ENCODE measurements around the gene ABLIM2.
"Not testable (repeated sequence)": the region's sequence is repeated elsewhere in the genome, so short reads cannot be mapped to it uniquely, and the experiment has no call there.

Gene ABLIM2

GRCh38 chr4:7959078-7959477 is 199.5 kb downstream of the ABLIM2 start:
- DNase-seq (ENCODE audit: low spot score): no peak

- no peak for DNase-seq (ENCODE audit: low spot score)
Observed at GRCh38 chr4:7956934-7957656, 201.5 kb downstream of the ABLIM2 start.

GRCh38 chr4:7956270-7956808 is 202.3 kb downstream of the ABLIM2 start:
- no peak for DNase-seq (ENCODE audit: low spot score)

- DNase-seq (ENCODE audit: low spot score): no peak
Observed at GRCh38 chr4:7955393-7955792, 203.2 kb downstream of the ABLIM2 start.

- DNase-seq (ENCODE audit: low spot score): no peak
Observed at GRCh38 chr4:7952615-7953014, 206.0 kb downstream of the ABLIM2 start.

GRCh38 chr4:7950301-7951092 is 208.1 kb downstream of the ABLIM2 start:
- no peak for DNase-seq (ENCODE audit: low spot score)

- no peak for DNase-seq (ENCODE audit: low spot score)
Observed at GRCh38 chr4:7949759-7950158, 208.9 kb downstream of the ABLIM2 start.

GRCh38 chr4:7947927-7948326 is 210.7 kb downstream of the ABLIM2 start:
- DNase-seq (ENCODE audit: low spot score): no peak

- DNase-seq (ENCODE audit: low spot score): no peak
Observed at GRCh38 chr4:7945709-7946380, 212.8 kb downstream of the ABLIM2 start.

GRCh38 chr4:7944599-7945220 is 213.9 kb downstream of the ABLIM2 start:
- no peak for DNase-seq (ENCODE audit: low spot score)

GRCh38 chr4:7943688-7944087 is 214.9 kb downstream of the ABLIM2 start:
- not testable (repeated sequence) for DNase-seq (ENCODE audit: low spot score)

- no peak for DNase-seq (ENCODE audit: low spot score)
Observed at GRCh38 chr4:7943211-7943610, 215.4 kb downstream of the ABLIM2 start.

GRCh38 chr4:7941965-7942496 is 216.6 kb downstream of the ABLIM2 start:
- DNase-seq (ENCODE audit: low spot score): no peak

GRCh38 chr4:7941111-7941964 is 217.3 kb downstream of the ABLIM2 start:
- DNase-seq (ENCODE audit: low spot score): no peak

- peak; percentile 85 for DNase-seq (ENCODE audit: low spot score)
Observed at GRCh38 chr4:7939377-7940108, 219.1 kb downstream of the ABLIM2 start, which contains the start of gene AFAP1. TSS of gene AFAP1 (minus strand) at chr4:7939861. CDS start at chr4:7872078, 67,783 bp downstream.

GRCh38 chr4:7938609-7939376 is 219.8 kb downstream of the ABLIM2 start:
- no peak for DNase-seq (ENCODE audit: low spot score)

- no peak for DNase-seq (ENCODE audit: low spot score)
Observed at GRCh38 chr4:7938266-7938608, 220.4 kb downstream of the ABLIM2 start.

- DNase-seq (ENCODE audit: low spot score): no peak
Observed at GRCh38 chr4:7937006-7937405, 221.6 kb downstream of the ABLIM2 start.
